GM21529 (cell line): Measurements from ENCODE around the gene KCTD12.

ENCODE experiments used
- ATAC-seq: cut with Tn5 transposase; IDR thresholded peaks from one replicate; pipeline ENCODE4 v1.9.1; 2021; ENCODE audit not compliant: unreplicated experiment

The KCTD12 gene

DNA sequence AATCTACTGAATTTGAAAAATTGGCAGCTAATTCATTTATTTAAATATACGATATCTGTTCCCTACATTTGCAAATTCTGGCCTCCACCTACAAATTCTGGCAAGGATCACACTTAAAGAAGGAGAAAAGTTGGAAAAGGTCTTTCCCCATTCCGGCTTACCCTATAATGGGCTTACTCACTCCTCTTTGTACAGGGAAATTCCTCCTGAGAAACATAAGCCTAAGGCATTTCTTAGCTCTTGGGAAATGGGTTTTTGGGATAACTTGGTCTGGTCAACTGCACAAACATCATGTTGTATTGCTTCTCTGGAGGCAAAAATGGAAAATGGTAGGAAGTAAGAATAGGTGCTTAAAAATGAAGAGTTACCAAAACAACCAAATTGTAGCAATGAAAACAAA lies 25.5 kb downstream of the KCTD12 start:
- no peak for ATAC-seq

DNA sequence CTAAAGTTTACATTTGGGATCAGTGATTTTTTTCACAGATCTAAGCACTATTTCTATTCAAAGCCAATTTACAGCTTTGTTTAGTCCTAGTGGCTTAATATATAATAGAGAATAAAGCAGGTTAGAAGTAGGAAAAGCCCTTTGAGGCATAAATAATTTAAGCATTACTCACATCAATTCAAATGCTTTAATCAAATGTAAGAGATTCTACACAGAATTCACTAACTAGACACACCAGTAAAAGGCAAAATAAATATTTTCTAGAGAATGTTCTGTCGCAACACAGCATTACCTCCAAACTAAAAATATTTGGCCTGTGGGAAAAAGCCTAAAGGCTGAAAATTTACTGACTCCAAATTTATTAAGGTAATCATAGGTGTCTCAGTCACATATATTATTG lies 31.3 kb downstream of the KCTD12 start:
- ATAC-seq, result no peak

DNA sequence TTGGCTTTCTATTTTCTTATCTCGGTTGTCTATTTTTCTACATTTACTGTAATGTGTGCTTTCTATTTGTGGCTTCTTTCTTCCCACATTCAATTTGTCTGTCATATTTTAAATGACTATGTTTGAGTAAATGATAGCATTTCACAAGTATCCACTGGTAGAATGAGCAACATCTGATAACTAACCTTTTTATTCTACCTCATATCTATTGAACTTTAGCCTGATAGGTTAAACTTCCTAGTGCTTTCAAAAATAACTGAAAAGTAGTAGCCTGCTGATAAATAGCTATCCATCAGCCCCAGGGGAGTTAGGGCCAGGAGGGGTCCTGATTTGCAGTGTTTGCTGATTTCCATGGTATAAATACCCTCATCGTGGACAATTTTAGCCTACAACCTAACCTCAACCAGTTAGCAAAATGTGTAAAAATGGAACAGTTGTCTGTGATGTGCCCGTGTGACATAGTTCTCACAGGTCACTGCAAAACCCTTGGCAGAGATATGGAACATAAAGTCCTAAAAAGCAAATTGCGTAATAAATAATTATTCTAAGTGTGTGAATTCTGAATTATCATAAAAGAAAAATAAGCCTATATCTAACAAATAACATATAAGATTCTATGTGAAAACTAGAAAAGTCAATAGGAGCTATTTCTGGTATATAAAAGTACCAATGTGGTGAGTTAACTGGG lies 32.1 kb downstream of the KCTD12 start:
- no peak for ATAC-seq

DNA sequence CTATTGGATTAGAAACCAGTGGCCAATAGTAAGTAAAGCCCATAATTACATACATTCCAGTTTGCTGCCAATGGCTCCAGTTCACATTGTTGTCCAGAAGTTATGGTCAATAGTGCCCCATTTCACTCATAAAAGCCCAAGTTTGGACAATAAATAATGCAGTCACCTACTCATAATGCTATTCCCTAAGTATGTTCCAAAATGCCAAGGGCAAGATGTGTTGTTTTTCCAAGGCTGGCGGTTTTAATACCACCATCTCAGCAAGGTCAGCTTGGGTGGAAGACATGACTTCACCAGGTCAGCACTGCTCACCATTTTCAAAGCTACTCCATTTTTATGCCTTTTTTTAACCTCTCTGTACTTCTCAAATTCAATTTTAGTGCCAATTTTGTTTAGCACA lies 32.7 kb downstream of the KCTD12 start:
- ATAC-seq, result no peak

DNA sequence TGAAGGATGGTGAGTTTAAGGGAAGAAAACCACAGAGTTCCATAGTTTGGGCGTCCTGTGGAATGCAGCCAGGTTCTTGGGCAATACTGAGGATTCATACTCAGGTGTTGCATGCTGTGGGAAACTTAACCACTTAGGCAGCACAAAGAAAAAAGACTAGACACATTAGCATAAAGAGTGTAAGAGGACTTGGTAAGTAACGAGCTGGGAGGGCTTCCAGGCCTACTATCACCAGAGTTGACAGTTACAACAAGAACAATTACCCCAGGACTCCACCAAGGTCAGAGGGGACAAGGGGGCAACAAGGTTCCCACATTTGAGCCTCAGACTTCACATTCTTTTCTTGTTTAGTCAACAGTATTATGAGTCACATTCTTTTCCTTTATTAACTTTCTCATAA lies 33.2 kb downstream of the KCTD12 start:
- ATAC-seq, result no peak

DNA sequence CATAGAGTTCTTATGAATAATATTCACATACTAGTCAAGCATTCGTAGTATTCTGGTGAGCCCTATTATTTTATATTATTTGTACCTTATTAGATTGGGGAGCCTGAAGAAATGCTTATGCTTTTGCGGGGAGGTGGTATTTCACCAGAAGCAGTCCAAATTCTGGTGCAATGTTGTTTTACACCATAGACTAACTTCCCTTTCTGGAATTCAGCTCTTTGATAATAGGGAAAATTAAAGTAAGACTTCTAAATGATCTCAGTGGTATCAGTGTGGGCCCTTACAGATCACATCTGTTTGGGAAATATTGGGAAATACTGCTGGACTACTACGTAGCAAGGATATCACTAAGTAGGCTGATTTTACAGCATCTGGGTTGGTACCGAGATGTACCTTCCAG lies 34.2 kb downstream of the KCTD12 start:
- no peak for ATAC-seq

DNA sequence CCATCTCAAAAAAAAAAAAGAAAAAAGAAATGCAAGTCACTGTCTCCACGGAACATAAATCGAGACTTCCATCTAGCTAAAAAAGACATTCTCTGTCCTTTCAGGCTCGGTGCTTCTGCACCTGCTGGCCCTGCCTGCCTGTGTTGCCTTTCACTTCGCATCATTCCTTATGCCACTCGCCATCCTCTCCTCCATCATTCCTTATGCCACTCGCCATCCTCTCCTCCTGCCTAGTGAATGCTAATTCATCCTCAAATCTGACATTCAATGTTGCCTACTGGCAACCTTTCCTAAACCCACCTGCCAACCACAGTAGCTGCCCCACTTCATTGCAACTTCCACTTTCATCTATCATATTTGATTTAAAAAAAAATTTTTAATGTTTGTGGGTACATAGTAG lies 36.7 kb downstream of the KCTD12 start:
- no peak for ATAC-seq

DNA sequence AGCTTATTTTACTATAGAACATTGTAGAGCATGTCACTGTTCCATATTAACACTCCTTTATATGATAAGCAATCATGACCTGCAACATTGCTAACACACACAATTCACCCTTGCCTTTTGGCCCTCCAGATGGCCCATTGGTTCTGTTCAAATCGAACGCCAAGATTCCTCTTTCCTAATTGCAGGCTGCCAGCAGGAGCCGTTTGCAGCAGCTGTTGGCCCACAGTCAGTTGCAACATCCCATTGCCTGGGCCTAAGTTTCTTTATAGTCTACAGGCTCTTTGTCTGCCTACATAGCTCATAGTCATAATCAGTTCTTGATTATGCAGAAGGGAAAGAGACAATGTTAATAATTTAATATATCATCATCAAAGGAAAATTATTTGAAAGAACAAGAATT lies 37.6 kb downstream of the KCTD12 start:
- ATAC-seq, result no peak

DNA sequence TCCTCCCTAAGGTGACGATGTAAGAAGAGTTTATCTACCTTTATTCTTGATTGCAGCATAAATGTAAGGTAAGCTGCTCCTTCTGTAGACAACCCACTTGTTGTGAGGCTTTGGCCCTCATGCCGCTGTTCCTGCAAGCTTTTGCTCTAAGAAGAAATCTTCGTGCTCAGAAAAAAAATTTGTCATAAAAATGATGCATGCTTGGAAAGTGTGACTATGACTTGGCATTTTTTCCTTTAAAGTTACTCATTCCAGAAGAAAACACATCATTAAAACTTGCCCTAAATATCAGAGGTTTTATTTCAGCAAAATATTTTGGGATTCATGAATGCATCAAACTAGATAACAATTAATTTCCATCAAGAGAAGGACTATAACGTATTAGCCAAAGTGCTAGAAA lies 39.8 kb downstream of the KCTD12 start:
- ATAC-seq, result no peak

DNA sequence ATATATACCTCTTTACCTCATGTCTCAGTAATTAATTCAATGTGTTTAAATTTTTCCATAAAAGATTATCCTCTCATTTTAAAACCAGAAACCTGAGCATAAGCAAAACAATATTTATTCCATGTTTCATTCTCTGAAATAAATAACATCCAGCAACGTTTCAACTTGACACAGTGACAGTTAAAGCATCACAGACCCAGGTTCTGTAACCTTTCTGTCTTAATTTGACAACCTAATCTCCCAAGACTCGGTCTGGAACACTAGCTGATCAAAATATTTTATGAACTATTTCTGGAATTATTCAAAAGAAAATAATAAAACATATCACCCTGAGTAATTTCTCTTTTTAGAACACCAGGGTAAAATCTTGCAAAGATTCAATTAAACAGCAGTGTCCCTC lies 40.3 kb downstream of the KCTD12 start:
- no peak for ATAC-seq

DNA sequence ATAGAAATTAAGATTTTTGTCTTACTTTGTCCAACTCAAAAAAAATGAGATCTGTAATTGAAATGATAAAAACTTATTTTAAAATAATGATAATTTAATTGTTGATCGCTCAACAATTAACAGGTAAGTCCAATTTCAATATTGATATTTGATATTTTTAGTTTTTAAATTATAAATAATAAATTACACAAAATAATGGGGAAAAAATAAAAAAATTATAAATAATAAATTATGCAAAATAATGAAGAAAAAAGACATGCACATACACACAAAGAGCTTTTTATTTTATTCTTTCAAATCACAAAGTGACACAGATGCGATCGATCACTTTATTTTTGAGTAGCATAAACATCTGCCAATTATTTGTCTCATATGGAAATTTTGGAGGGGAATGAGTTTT lies 40.8 kb downstream of the KCTD12 start:
- no peak for ATAC-seq

DNA sequence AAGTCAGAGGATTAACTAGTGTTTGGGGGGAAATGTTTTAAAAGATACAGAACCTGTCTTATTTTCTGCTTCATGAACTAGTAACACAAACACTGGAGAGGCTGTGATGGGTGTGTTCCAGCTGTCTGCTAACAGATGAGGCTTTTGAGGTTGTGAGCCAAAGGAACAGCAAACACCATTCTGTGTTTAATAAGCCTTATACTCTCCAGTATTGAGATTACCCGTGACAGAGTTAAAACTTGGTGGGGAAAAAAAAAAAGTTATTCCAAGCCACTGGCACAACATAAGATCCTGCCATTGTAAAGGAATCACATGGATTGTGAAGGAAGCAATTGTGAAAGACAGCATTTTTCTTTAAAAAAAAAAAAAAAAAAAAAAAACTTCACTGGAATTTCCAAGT lies 48.4 kb downstream of the KCTD12 start:
- ATAC-seq, result no peak

DNA sequence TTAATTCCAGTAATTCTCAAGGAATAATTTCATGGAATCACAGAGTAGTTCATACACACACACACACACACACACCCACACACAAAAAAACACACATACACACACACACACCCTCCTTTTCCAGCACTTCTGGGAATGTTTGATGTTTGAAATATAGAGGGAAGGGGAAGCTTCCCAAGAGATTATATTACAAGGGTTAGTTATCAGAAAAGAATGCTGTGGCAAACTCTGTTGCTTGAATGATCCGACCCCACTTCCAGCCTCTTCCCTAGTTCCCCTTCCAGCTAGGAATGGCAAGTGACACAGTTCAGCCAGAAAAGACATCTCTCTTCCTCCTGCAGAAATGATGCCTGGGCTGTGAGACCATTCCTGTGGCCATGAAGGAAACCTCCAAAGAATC lies 49.9 kb downstream of the KCTD12 start:
- no peak for ATAC-seq

DNA sequence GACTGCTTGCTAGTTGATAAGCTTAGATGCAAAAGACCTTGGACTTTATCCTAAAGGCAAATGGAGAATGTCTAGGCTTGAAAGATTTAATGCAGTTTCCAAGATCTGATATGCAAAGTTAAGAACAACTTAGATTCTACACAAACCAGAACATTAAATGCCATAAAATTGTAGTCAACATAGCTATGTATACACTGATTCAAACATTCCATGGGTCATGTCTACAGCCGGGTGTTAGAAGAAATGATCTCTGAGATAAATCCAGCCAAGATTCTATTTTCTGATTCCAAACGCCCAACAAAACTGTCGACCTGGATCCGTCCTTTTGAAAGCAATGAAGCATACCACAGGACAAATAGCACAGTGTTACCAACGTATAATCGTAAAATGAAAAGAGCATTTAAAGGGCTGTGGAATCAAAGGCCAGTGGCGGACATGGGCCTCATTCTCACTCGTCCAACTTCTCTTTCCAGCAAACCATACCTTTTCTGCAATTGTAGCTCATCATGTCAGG lies 52.7 kb downstream of the KCTD12 start:
- no peak for ATAC-seq

DNA sequence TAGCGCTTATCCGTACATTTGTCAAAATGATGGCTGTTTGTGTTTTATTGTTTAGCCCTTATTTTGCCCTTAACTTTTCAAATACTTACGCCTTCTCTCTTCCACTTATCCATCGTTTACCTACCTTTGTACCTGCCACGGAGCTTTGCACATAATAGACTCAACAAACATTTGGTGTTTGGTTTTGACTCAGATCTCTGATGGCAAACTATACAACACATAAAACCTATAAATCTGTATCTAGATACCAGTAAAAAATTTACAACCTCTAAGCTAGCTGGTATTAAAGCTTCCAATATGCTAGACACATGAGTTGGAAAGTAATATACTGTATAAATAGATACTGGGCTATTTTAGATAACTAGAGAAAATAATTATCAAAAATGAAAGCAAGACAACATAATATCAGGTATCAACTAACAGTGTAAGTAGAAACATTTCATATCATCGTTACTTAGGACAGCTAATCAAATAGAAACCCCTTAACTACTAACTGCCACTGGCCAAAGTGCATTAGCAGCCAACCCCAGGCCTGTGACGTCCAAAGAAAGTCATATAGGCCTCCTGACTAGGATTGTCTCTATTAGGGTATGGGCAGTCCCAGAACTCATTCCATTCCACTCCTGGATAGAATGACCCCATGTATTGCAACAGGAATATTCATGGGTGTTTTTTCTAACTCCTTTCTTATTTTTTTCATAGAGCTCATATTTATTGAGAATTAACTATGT lies 53.8 kb downstream of the KCTD12 start:
- no peak for ATAC-seq

DNA sequence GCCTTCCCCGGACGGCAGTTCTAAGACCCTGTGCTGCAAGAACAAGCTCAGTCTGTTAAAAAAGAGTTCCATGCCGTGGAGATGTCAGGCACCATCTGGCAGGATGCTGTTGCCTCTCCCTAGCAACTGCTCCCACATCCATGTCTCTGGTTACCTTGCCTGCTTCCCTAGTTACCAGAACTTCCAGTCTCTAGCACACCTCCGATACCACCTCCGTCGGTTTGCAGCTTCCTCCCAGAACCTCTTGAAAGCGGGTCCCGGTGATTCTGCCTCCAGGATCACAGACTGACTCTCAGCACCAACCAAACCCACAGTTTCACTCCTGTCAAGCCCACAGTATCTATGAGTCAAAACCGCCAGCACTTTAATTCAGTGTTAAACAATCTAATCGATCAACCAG lies 55.4 kb downstream of the KCTD12 start:
- no peak for ATAC-seq
